Body of pancreas (tissue), 4 donors: ENCODE measurements around the gene ARHGAP26.

Source experiments
- POLR2A ChIP-seq, 3 donors: fragments of 450-650 bp; IDR thresholded peaks; one replicate each; pipeline ENCODE4 v1.6.1; 2016; ENCODE audit warnings: antibody characterized with exemption in 3 of 3, mild to moderate bottlenecking in 2 of 3
- TF ChIP-seq, protein P1 (sequence below), 7 experiments: fragments of 450-650 bp in 4 of 7; fragments of 200-600 bp in 3 of 7; sonication (generic) in 3 of 7; IDR thresholded peaks; one replicate each; pipeline ENCODE4 v1.5.1; 2016 to 2019; ENCODE audit warnings: antibody characterized with exemption in 7 of 7

DNA sequence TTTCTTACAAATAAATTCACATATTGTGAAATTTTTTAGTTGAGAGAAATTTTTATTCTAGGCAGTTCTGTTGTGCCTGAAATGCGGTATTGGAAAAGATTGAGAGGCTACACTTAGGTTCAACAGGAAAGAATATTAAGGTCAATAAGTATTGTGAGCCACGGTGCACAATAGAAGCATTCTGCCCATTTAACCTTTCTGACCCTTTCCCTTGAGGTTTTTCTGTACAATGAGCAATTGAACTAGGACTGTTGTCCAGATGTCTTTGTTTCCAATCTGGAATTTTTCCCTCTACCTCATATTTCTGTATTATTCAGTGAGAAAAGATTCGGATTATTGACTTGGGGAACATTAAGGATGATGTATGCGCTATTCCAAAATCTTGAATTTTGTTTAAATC, 428.2 kb downstream of the ARHGAP26 start:
- TF ChIP-seq, protein P1, sequence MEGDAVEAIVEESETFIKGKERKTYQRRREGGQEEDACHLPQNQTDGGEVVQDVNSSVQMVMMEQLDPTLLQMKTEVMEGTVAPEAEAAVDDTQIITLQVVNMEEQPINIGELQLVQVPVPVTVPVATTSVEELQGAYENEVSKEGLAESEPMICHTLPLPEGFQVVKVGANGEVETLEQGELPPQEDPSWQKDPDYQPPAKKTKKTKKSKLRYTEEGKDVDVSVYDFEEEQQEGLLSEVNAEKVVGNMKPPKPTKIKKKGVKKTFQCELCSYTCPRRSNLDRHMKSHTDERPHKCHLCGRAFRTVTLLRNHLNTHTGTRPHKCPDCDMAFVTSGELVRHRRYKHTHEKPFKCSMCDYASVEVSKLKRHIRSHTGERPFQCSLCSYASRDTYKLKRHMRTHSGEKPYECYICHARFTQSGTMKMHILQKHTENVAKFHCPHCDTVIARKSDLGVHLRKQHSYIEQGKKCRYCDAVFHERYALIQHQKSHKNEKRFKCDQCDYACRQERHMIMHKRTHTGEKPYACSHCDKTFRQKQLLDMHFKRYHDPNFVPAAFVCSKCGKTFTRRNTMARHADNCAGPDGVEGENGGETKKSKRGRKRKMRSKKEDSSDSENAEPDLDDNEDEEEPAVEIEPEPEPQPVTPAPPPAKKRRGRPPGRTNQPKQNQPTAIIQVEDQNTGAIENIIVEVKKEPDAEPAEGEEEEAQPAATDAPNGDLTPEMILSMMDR (IDR thresholded peaks at IDR 0.05), result no peak
- TF ChIP-seq POLR2A (IDR thresholded peaks at IDR 0.05), result no peak
